ENCODE data around the gene RGS8.
A peak's percentile ranks its signal among the peaks of the same experiment; 100 is the strongest.

RGS8 gene

DNA sequence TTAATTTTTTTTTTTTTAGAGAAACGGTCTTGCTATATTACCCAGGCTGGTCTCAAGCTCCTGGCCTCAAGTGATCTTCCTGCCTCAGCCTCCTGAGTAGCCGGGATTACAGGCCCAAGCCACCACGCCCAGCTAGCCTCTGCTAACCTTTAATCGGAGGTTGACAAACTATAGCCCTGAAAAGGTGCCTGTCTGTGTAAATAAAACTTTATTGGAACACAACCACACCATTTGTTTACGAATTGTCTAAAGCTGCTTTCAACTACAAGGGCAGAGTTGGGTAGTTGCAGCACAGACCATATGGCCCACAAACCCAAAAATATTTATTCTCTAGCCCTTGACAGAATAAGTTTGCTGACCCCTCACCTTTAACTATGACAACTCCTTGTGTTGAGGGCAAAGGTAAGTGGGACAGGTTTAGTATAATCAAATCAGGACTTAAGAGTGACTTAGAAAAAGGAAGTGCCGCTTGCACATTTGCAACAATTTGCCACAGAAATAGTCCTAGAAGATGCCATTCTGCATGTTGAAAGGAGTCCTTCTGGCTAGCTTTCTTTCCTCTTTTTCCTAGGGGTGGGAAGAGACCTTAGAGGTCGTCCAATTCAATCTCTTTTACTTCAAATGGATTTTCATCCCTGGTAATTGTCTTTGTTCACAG, 16.4 kb downstream of the RGS8 start:
- no peak for DNase-seq (ENCODE audit: low read depth)
- H3K4me3 ChIP-seq (ENCODE audit: low read length): no peak overlapping the region
- TF ChIP-seq, protein P1, sequence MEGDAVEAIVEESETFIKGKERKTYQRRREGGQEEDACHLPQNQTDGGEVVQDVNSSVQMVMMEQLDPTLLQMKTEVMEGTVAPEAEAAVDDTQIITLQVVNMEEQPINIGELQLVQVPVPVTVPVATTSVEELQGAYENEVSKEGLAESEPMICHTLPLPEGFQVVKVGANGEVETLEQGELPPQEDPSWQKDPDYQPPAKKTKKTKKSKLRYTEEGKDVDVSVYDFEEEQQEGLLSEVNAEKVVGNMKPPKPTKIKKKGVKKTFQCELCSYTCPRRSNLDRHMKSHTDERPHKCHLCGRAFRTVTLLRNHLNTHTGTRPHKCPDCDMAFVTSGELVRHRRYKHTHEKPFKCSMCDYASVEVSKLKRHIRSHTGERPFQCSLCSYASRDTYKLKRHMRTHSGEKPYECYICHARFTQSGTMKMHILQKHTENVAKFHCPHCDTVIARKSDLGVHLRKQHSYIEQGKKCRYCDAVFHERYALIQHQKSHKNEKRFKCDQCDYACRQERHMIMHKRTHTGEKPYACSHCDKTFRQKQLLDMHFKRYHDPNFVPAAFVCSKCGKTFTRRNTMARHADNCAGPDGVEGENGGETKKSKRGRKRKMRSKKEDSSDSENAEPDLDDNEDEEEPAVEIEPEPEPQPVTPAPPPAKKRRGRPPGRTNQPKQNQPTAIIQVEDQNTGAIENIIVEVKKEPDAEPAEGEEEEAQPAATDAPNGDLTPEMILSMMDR (IDR thresholded peaks at IDR 0.05; ENCODE audit: insufficient read depth, low read depth, low read length, missing control alignments): no peak

DNA sequence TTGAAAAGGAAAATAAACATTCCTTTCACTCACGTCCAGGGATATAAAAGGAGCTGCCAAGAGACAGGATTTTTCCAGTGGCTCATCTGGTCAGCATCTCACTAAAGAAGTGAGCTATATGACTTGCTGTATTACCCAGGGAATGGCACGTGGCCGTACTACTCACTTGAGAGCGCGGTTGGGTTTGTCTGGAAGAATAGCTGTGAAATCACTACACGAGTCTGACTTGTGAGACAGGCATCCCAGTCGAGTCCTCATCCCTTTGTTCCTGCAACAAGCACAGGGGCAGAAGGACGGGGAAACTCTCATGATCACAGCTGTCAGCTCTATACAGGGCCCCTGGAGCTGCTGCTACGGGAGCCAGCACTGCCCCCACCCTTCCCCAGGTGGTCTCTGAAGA, 17.7 kb downstream of the RGS8 start:
- no peak overlapping the region for H3K4me3 ChIP-seq (ENCODE audit: low read length)
- peak; percentile 14 for DNase-seq (ENCODE audit: low read depth)
- TF ChIP-seq, protein P1 (IDR thresholded peaks at IDR 0.05; ENCODE audit: insufficient read depth, low read depth, low read length, missing control alignments): no peak

DNA sequence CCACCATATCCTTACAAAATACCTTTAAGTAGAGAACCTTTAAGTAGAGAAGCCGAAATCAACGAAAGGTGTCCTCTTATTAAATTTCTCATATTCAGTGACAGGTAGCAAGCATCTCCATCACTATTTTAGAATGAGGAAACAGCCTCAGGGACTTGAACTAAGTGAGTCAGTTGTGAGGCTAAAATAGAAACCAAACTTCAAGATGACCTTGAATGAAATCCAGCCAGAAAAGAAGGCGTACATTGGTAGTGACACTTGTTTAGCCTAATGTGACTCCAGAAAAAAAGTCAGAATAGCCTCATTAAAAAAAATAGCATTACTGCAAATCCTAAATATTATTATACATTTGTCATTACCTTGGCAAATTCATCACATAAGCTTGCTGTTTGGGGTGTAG, 20.1 kb downstream of the RGS8 start:
- DNase-seq (ENCODE audit: low read depth): peak; percentile 32
- H3K4me3 ChIP-seq (ENCODE audit: low read length): no peak overlapping the region
- TF ChIP-seq, protein P1 (IDR thresholded peaks at IDR 0.05; ENCODE audit: insufficient read depth, low read depth, low read length, missing control alignments): no peak

DNA sequence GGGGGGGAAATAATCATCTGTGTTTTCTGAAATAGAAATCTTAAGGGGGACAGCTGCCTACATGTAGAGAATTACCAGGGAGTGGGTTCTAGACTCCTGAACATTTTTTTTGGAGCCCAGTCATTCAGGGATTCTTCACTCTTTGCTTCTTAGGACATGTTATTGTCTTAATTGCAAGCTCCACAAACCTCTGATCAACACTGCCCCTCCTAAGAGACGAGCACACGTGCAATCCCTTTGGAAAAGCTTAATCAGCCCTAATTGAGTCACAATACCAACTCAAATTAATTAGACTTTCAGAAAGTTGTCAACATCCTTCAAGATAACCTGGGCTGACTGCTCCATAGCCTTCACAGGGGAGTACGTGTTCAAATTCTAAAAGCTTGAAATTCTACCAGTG, 21.4 kb downstream of the RGS8 start:
- no peak for DNase-seq (ENCODE audit: low read depth)
- no peak overlapping the region for H3K4me3 ChIP-seq (ENCODE audit: low read length)
- TF ChIP-seq, protein P1 (IDR thresholded peaks at IDR 0.05; ENCODE audit: insufficient read depth, low read depth, low read length, missing control alignments): no peak

DNA sequence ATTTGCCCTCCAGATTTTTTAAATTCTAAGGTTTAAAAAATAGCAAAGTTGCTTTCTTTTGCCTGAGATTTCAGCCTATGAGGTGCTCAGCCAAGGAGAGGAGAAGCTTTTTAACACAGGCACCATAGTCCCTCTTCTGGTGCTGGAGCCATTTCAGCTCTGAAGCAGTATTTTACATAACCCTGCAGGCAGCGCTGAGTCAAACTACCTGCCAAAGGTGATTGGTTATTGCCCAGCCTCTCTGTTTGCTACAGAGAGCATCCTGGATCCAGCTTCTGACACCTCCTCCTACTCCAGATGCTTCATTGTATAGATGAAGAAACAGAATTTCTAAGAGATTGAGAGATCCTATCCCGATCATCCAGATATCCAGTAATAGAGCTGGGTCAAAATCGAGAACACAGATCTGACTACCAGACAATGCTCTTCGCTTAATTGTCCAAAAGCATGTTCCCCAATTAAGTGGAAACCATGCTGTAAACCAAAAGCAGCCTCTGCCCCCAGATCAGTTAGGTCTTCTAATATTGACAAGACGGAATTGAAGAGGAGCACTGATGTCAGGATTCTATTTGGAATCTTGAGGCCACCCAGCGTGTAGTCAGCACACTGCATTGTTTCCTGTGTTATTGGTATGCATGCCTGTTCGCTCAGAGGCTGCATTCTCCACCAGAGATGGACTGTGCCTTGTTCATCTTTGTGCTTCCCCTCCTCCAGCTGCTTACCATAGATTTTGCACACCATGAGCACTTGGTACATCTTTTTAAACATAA, 22.1 kb downstream of the RGS8 start:
- peak; percentile 39 for DNase-seq (ENCODE audit: low read depth)

DNA sequence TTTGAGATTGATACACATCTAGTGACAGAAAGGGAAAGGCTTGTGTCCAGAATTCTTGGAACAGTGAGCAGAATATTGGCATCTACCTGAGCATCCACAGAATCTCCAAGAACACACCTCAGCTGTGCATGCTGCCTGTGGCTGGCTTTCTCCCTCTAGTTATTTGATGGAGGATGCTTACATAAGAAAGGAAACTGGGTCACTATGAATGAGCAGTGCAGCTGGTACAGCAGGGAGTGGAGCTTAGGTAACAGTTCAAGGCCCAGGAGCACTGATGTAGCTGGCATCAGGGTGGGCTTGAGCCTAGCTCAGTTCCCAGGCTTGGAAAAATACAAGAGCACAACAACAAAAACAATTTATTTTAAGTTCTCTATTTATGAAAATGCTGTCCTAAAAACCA, 26.3 kb downstream of the RGS8 start:
- DNase-seq (ENCODE audit: low read depth): no peak
- TF ChIP-seq, protein P1 (IDR thresholded peaks at IDR 0.05; ENCODE audit: insufficient read depth, low read depth, low read length, missing control alignments): no peak
- H3K4me3 ChIP-seq (ENCODE audit: low read length): no peak overlapping the region

More for the DNA sequence above, 22.1 kb downstream of the RGS8 start:
- H3K4me3 ChIP-seq (ENCODE audit: low read length): no peak overlapping the region
- TF ChIP-seq, protein P1 (IDR thresholded peaks at IDR 0.05; ENCODE audit: insufficient read depth, low read depth, low read length, missing control alignments): no peak

All from epithelial cell of esophagus (primary cell).